Breast epithelium (tissue), 3 donors: ENCODE results near the gene GALNT16.

Experiments used
- POLR2A ChIP-seq: fragments of 450-650 bp; IDR thresholded peaks from one replicate; pipeline ENCODE4 v1.6.1; 2016; ENCODE audit warnings: antibody characterized with exemption, mild to moderate bottlenecking, moderate library complexity
- TF ChIP-seq, protein P1 (sequence below), 3 donors: fragments of 450-650 bp; IDR thresholded peaks; one replicate each; pipeline ENCODE4 v1.5.1; 2016 to 2017; ENCODE audit warnings: antibody characterized with exemption in 3 of 3, mild to moderate bottlenecking in 3 of 3, moderate library complexity in 3 of 3

DNA sequence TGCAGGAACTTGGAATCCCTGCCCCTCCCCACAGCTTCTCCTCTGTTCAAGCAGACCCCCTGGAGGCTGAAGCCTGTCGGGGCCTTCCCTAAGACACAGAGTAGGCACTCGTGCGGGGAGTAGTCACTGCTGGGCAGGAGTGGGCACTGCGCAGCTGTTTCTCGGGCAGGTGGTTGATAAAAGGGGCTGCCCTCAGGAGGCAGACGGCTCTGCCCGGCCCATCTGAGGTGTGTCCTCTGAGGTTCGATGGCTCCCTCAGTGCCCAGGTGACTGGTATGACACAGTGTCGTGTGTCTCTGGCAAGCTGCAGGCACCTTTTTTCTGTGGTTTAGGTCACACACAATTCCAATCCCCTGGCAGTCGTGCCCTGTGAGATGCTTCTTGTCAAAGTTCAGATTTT lies 10.1 kb downstream of the GALNT16 start:
- TF ChIP-seq, protein P1, sequence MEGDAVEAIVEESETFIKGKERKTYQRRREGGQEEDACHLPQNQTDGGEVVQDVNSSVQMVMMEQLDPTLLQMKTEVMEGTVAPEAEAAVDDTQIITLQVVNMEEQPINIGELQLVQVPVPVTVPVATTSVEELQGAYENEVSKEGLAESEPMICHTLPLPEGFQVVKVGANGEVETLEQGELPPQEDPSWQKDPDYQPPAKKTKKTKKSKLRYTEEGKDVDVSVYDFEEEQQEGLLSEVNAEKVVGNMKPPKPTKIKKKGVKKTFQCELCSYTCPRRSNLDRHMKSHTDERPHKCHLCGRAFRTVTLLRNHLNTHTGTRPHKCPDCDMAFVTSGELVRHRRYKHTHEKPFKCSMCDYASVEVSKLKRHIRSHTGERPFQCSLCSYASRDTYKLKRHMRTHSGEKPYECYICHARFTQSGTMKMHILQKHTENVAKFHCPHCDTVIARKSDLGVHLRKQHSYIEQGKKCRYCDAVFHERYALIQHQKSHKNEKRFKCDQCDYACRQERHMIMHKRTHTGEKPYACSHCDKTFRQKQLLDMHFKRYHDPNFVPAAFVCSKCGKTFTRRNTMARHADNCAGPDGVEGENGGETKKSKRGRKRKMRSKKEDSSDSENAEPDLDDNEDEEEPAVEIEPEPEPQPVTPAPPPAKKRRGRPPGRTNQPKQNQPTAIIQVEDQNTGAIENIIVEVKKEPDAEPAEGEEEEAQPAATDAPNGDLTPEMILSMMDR (IDR thresholded peaks at IDR 0.05), result no peak
- no peak for TF ChIP-seq POLR2A
